ENCODE results near the gene PLN. TPM values are rescaled to one million over a fixed set of nuclear protein-coding genes. Genes with fewer than 3 reads are reported as not detected.
A peak's percentile ranks its signal among the peaks of the same experiment; 100 is the strongest.

Gene PLN
- total RNA-seq, 1 experiment from 2014 or later = not detected

DNA sequence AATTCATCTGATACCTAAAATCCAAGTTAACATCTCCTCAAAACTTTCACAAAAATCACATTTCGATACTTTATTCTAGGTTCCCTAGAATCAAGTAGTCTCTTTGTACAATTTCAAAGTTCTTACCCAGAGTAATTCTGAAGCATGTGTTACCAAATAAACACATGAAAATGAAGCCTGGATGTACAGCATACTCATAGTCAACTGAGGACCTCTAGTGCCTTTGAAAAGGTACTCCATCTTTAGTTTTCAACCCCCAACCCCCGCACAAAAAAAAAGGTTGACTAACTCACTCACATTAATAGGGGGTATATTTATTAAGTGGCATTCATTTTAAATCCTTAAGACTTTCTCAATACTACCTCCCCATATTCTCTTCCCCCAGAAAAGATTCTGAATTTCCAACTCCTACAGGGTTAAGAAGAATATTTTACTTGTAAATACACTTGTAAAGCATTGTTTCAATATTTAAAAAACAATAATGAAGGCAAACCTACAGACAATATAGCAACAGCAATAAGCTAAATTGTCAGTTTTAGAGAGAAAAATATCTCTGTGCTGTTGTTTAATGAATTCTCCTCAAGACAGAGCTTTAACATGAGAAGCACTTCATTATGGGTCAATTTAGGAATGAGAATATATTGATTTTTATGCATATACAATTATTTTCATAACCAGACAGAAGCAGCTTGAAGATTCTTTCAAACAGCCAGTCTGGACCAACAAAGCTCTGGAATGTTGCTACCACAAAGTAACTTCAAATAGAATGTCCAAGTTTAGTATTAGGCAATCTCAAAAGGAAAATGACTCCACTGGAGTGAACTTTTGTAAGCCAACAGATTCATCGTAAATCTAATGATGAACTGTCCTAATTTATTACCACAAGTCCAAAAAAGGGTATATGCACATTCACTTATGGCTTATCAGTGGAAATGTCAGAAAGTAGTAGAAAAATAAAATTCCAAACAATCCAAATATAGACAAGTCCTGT lies 3.3 kb downstream of the PLN start:
- ChIA-PET CTCF (no interaction called here), POLR2A (ENCODE audit: unreplicated experiment) (no interaction called here)
- peak; percentile 53; the same call in 1 of the 2 replicates for ATAC-seq
- intact Hi-C loops (cut with micrococcal nuclease) = loop anchor here (1.0 to 5.0 kb wide), 4 partner anchors 43 to 709 kb away; no protein-coding TSS in a partner anchor
- no peaks in the 10 kb centered on the region for H3K27me3 ChIP-seq (ENCODE audit: low read length)
- BruUV-seq (replicated peaks) = no TSS peak
- no peaks in the 10 kb centered on the region for H3K4me1 ChIP-seq (ENCODE audit: insufficient read depth, low read length)
- no peak overlapping the region for H3K27ac ChIP-seq (ENCODE audit: low read length)
- H2AFZ ChIP-seq (ENCODE audit: low read length) = no peak overlapping the region
- no peaks in the 10 kb centered on the region for H3F3A ChIP-seq (ENCODE audit: low read length, unreplicated experiment)
- peak; percentile 56 for DNase-seq
- TF ChIP-seq, protein P1, sequence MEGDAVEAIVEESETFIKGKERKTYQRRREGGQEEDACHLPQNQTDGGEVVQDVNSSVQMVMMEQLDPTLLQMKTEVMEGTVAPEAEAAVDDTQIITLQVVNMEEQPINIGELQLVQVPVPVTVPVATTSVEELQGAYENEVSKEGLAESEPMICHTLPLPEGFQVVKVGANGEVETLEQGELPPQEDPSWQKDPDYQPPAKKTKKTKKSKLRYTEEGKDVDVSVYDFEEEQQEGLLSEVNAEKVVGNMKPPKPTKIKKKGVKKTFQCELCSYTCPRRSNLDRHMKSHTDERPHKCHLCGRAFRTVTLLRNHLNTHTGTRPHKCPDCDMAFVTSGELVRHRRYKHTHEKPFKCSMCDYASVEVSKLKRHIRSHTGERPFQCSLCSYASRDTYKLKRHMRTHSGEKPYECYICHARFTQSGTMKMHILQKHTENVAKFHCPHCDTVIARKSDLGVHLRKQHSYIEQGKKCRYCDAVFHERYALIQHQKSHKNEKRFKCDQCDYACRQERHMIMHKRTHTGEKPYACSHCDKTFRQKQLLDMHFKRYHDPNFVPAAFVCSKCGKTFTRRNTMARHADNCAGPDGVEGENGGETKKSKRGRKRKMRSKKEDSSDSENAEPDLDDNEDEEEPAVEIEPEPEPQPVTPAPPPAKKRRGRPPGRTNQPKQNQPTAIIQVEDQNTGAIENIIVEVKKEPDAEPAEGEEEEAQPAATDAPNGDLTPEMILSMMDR (conservative IDR thresholded peaks at IDR 0.05; ENCODE audit: low read depth, low read length) = peak; percentile 67
- TF ChIP-seq EZH2 (IDR thresholded peaks at IDR 0.05; ENCODE audit: low read length, unreplicated experiment) (no peak), EZH2phosphoT487 (IDR thresholded peaks at IDR 0.05; ENCODE audit: borderline replicate concordance, low read length) (no peak)
- H3K79me2 ChIP-seq (ENCODE audit: low read length) = no peaks in the 10 kb centered on the region
- H4K20me1 ChIP-seq (ENCODE audit: low read length) = no peaks in the 10 kb centered on the region
- no peaks in the 10 kb centered on the region for H3K9me2 ChIP-seq (replicated peaks; ENCODE audit: low read length)
- no peak overlapping the region for H3K4me2 ChIP-seq (ENCODE audit: low read length)
- H3K9me3 ChIP-seq (ENCODE audit: low read length) = no peaks in the 10 kb centered on the region
- H3K36me3 ChIP-seq (ENCODE audit: low read depth, low read length) = no peaks in the 10 kb centered on the region
- no peak overlapping the region for H3K4me3 ChIP-seq (ENCODE audit: low read length)
- H3K9ac ChIP-seq (ENCODE audit: low read length) = no peak overlapping the region

GRCh38 chr6:118553132-118553531 lies 5.0 kb downstream of the PLN start:
- Histone ChIP-seq H3K36me3 (ENCODE audit: low read depth, low read length) (no peaks in the 10 kb centered on the region), H3K9me2 (replicated peaks; ENCODE audit: low read length) (no peaks in the 10 kb centered on the region), H3K27ac (ENCODE audit: low read length) (no peak overlapping the region), H3K4me3 (ENCODE audit: low read length) (no peak overlapping the region), H2AFZ (ENCODE audit: low read length) (no peak overlapping the region), H3K4me1 (ENCODE audit: insufficient read depth, low read length) (no peaks in the 10 kb centered on the region), H3K4me2 (ENCODE audit: low read length) (no peak overlapping the region), H3F3A (ENCODE audit: low read length, unreplicated experiment) (no peaks in the 10 kb centered on the region), H3K9me3 (ENCODE audit: low read length) (no peaks in the 10 kb centered on the region), H3K79me2 (ENCODE audit: low read length) (no peaks in the 10 kb centered on the region), H3K27me3 (ENCODE audit: low read length) (no peaks in the 10 kb centered on the region), H4K20me1 (ENCODE audit: low read length) (no peaks in the 10 kb centered on the region), H3K9ac (ENCODE audit: low read length) (no peak overlapping the region)
- DNase-seq (no peak), ATAC-seq (no peak)
- intact Hi-C loops (cut with micrococcal nuclease) = loop anchor here (5.0 kb wide), 2 partner anchors 576 to 711 kb away; no protein-coding TSS in a partner anchor
- CTCF ChIA-PET = interaction anchor here (0.6 kb wide), 1 partner anchor 156 kb away, joined by 5 read pairs; no protein-coding TSS in a partner anchor
- POLR2A ChIA-PET (ENCODE audit: unreplicated experiment) = no interaction called here
- no TSS peak for BruUV-seq (replicated peaks)
- TF ChIP-seq, protein P1 (conservative IDR thresholded peaks at IDR 0.05; ENCODE audit: low read depth, low read length) = no peak
- TF ChIP-seq EZH2 (IDR thresholded peaks at IDR 0.05; ENCODE audit: low read length, unreplicated experiment) = no peak
- TF ChIP-seq EZH2phosphoT487 (IDR thresholded peaks at IDR 0.05; ENCODE audit: borderline replicate concordance, low read length) = no peak

DNA sequence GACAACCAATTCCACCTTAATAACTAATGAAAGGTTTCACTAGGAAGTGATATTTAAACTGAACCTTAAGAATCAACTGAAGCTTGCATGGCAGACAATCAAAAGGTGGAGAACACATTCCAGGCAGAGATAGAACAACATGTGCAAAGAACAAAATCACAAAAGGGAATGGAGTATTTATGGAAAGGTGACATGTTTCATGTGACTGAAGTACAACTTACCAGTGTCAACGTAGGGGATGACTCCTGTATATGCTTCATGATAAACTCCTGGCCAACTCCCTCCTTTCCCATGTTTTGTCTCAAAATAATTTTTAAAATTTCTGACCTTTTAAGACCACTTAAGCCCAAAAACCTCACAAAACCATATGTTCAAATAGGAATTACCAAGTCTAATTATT lies 6.6 kb downstream of the PLN start:
- TF ChIP-seq EZH2 (IDR thresholded peaks at IDR 0.05; ENCODE audit: low read length, unreplicated experiment) = no peak
- TF ChIP-seq EZH2phosphoT487 (IDR thresholded peaks at IDR 0.05; ENCODE audit: borderline replicate concordance, low read length) = no peak
- TF ChIP-seq, protein P1 (conservative IDR thresholded peaks at IDR 0.05; ENCODE audit: low read depth, low read length) = no peak
- POLR2A ChIA-PET (ENCODE audit: unreplicated experiment) = no interaction called here
- intact Hi-C loops (cut with micrococcal nuclease) = loop anchor here (5.0 kb wide), 2 partner anchors 577 to 712 kb away; no protein-coding TSS in a partner anchor

More for the DNA sequence above, 6.6 kb downstream of the PLN start:
- no peaks in the 10 kb centered on the region for H3K9me3 ChIP-seq (ENCODE audit: low read length)
- H3K79me2 ChIP-seq (ENCODE audit: low read length) = no peaks in the 10 kb centered on the region
- H3K9me2 ChIP-seq (replicated peaks; ENCODE audit: low read length) = no peaks in the 10 kb centered on the region
- H3K27me3 ChIP-seq (ENCODE audit: low read length) = no peaks in the 10 kb centered on the region
- no peaks in the 10 kb centered on the region for H3K4me1 ChIP-seq (ENCODE audit: insufficient read depth, low read length)
- DNase-seq (no peak), ATAC-seq (no peak)
- BruUV-seq (replicated peaks) = no TSS peak
- CTCF ChIA-PET = no interaction called here
- H3K4me3 ChIP-seq (ENCODE audit: low read length) = no peak overlapping the region
- H3F3A ChIP-seq (ENCODE audit: low read length, unreplicated experiment) = no peaks in the 10 kb centered on the region
- no peaks in the 10 kb centered on the region for H3K36me3 ChIP-seq (ENCODE audit: low read depth, low read length)
- no peaks in the 10 kb centered on the region for H4K20me1 ChIP-seq (ENCODE audit: low read length)
- no peak overlapping the region for H2AFZ ChIP-seq (ENCODE audit: low read length)
- no peak overlapping the region for H3K27ac ChIP-seq (ENCODE audit: low read length)
- no peak overlapping the region for H3K9ac ChIP-seq (ENCODE audit: low read length)
- H3K4me2 ChIP-seq (ENCODE audit: low read length) = no peak overlapping the region
